ENCODE results near the gene SMR3B. TPM values are rescaled to one million over a fixed set of nuclear protein-coding genes. Genes with fewer than 3 reads are reported as not detected.

The SMR3B gene
- total RNA-seq, 2 donors from 2014 or later, result not detected

DNA sequence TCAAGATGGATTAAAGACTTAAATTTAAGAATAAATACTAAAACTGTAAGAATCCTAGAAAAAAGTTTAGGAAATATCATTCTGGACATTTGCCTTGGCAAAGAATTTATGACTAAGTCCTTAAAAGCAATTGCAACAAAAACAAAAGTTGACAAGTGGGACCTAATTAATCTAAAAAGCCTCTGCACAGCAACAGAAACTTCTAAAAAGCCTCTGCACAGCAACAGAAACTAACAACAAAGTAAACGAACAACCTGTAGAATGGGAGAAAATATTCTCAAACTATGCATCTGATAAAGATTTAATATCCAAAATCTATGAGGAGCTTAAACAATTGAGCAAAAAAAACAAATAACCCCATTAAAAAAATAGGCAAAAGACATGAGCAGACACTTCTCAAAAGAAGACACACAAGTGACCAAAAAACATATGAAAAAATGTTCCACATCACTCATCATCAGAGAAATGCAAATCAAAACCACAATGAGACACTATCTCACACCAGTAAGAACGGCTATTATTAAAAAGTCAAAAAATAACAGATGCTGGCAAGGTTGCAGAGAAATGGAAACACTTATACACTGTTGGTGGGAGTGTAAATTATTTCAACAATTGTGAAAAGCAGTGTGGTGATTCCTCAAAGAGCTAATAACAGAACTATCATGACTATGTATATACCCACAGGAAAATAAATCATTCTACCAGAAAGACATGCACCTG lies 9.3 kb downstream of the SMR3B start:
- H3K27ac Mint-ChIP-seq, result no peak overlapping the region
- DNase-seq (no peak), ATAC-seq (replicated peaks in 1 of 2) (no peak)
- no peaks in the 10 kb centered on the region for H3K27me3 Mint-ChIP-seq (ENCODE audit: low read depth)
- no peak overlapping the region for H3K4me3 Mint-ChIP-seq
- H3K36me3 Mint-ChIP-seq (ENCODE audit: insufficient read depth in 2 of 2), result no peaks in the 10 kb centered on the region
- H3K4me1 Mint-ChIP-seq (ENCODE audit: low read depth), result no peaks in the 10 kb centered on the region
- no peaks in the 10 kb centered on the region for H3K9me3 Mint-ChIP-seq

DNA sequence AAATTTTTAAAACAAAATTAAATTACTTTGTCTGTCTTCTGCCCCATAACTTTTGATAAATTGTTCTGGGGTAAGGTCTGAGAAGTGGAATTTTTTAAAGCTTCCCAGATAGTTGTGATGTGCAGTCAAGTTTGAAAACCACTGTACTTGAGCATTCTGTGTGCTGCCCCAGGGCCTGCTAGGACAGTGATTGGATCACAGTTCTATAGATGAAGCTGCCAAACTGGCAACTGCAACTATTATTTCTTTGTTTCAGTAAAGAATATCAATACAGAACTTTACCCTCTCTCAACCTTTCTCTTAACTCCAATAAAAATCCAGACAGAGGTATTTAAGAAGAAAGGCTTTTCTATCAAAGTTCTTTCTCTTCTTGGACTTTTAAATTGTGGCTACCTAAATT lies 14.6 kb downstream of the SMR3B start, which contains the start of gene OPRPN:
Gene OPRPN (plus strand): TSS at position 361 of the 400 bp plus-strand sequence. CDS start 1,346 bp downstream, outside the sequence.
- no peak within 1 kb of the TSS for H3K27ac Mint-ChIP-seq

DNA sequence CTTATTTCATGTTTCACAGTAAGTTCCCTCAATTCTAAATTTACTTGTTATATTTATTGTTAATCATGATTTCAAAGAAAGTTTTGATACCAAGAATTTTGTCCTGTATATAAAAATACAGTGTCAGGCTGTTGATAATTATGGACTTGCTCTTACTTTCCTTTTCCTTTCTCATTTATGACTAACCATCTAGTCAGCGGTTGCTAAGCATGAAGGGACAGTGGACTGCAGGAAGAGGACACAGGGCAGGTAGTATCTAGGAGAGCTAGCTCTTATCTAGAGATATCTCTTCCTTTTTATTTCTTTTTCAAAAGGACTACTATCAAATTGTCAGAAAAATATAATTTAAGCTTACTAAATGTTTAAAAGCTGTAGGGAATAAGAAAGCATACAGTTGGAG lies 16.4 kb downstream of the SMR3B start:
- Mint-ChIP-seq H3K36me3 (ENCODE audit: insufficient read depth in 2 of 2) (no peaks in the 10 kb centered on the region), H3K9me3 (peaks cover 0 to 2% of the 10 kb centered on the region in 2 donors)

More for the DNA sequence above, 14.6 kb downstream of the SMR3B start, which contains the start of gene OPRPN:
- Mint-ChIP-seq H3K4me3 (no peak within 1 kb of the TSS), H3K4me1 (ENCODE audit: low read depth) (no peaks in the 10 kb centered on the region), H3K9me3 (peaks cover 0 to under 1% of the 10 kb centered on the region in 2 donors), H3K27me3 (ENCODE audit: low read depth) (no peaks in the 10 kb centered on the region), H3K36me3 (ENCODE audit: insufficient read depth in 2 of 2) (no peaks in the 10 kb centered on the region)
- no peak for ATAC-seq (replicated peaks in 1 of 2)
- no peak for DNase-seq

DNA sequence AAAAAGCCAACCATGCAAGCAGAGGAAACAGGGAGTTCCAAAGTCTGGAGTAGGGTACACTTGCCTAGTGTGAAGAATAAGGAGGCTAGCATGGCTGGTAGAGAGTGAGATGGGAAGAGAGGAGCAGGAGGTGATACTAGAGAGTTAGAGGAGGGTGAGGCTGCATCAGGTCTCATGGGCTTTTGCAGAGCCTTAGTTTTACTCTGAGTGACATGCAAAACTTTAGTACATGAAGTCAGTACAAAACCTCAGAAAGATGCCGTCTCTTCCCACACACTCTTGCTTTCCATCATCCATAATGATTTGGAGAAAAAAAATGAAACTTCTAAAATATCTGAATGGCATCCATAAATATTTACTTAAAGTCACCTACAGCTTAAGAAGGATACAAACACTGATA lies 19.8 kb downstream of the SMR3B start:
- H3K27ac Mint-ChIP-seq, result no peak overlapping the region
- H3K4me3 Mint-ChIP-seq, result no peak overlapping the region
- no peaks in the 10 kb centered on the region for H3K27me3 Mint-ChIP-seq (ENCODE audit: low read depth)
- ATAC-seq (replicated peaks in 1 of 2) (no peak), DNase-seq (no peak)
- H3K9me3 Mint-ChIP-seq, result peaks cover 0 to 2% of the 10 kb centered on the region in 2 donors
- no peaks in the 10 kb centered on the region for H3K36me3 Mint-ChIP-seq (ENCODE audit: insufficient read depth in 2 of 2)
- H3K4me1 Mint-ChIP-seq (ENCODE audit: low read depth), result no peaks in the 10 kb centered on the region

More for the DNA sequence above, 16.4 kb downstream of the SMR3B start:
- Mint-ChIP-seq H3K4me1 (ENCODE audit: low read depth) (no peaks in the 10 kb centered on the region), H3K27me3 (ENCODE audit: low read depth) (no peaks in the 10 kb centered on the region), H3K4me3 (no peak overlapping the region), H3K27ac (no peak overlapping the region)
- DNase-seq, result no peak
- ATAC-seq (replicated peaks in 1 of 2), result no peak

DNA sequence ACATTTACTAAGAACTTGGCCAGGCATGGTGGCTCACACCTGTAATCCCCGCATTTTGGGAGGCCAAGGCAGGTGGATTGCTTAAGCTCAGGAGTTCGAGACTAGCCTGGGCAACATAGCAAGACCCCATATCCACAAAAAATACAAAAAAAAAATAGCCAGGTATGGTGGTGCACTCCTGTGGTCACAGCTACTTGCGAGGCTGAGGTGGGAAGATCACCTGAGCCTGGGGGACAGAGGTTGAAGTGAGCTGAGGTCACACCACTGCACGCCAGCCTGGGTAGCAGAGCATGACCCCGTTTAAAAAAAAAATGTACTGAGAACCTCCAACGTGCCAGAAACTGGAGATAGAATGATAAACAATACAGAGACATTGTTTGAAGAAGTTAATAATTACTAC lies 22.8 kb downstream of the SMR3B start:
- H3K36me3 Mint-ChIP-seq (ENCODE audit: insufficient read depth in 2 of 2), result no peaks in the 10 kb centered on the region
- no peaks in the 10 kb centered on the region for H3K4me1 Mint-ChIP-seq (ENCODE audit: low read depth)
- H3K9me3 Mint-ChIP-seq, result peaks cover 3 to 7% of the 10 kb centered on the region in 2 donors
- no peaks in the 10 kb centered on the region for H3K27me3 Mint-ChIP-seq (ENCODE audit: low read depth)
- DNase-seq (no peak), ATAC-seq (replicated peaks in 1 of 2) (no peak)
- H3K27ac Mint-ChIP-seq, result no peak overlapping the region
- H3K4me3 Mint-ChIP-seq, result no peak overlapping the region

DNA sequence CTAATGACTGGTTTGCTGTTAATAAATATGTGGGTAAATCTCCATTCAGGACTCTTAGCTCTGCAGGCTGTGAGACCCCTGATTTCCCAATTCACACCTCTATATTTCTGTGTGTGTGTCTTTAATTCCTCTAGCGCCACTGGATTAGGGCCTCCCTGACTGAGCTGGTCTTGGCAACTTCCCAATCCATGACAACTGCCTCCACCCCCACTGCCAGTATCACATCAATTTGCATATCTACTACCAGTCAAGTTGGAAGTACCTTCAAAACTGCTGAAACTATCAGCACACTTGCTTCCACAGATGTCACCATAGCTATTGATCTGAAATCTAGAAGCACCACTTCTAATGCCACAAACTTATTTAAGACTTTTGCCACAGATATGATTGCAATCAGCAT lies 42.4 kb downstream of the SMR3B start:
- Mint-ChIP-seq H3K27ac (no peak overlapping the region), H3K36me3 (ENCODE audit: insufficient read depth in 2 of 2) (no peaks in the 10 kb centered on the region), H3K27me3 (ENCODE audit: low read depth) (no peaks in the 10 kb centered on the region), H3K9me3 (peaks cover 6 to 9% of the 10 kb centered on the region in 2 donors), H3K4me1 (ENCODE audit: low read depth) (no peaks in the 10 kb centered on the region), H3K4me3 (no peak overlapping the region)
- ATAC-seq (replicated peaks in 1 of 2) (no peak), DNase-seq (no peak)

DNA sequence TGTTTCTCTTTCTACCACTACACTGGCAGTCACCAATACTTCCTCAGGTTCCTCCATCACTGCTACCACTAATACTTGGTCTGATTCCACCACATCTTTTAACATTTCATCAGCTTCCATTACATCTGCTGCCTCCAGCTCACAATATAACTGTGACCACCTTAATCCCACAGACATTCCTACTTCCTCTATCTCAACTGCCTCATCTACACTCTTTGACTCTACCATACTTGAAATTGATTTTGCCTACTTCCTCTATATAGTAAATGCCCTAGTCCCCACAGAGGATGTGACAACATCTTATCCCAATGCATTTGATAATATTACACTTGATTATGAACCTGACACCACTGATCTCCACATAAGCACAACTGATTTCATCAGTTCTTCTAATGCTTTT lies 43.9 kb downstream of the SMR3B start:
- no peak for ATAC-seq (replicated peaks in 1 of 2)
- H3K4me3 Mint-ChIP-seq, result no peak overlapping the region
- H3K36me3 Mint-ChIP-seq (ENCODE audit: insufficient read depth in 2 of 2), result no peaks in the 10 kb centered on the region
- DNase-seq, result no peak
- H3K27me3 Mint-ChIP-seq (ENCODE audit: low read depth), result no peaks in the 10 kb centered on the region
- peaks cover 6 to 7% of the 10 kb centered on the region in 2 donors for H3K9me3 Mint-ChIP-seq
- H3K4me1 Mint-ChIP-seq (ENCODE audit: low read depth), result no peaks in the 10 kb centered on the region
- no peak overlapping the region for H3K27ac Mint-ChIP-seq

DNA sequence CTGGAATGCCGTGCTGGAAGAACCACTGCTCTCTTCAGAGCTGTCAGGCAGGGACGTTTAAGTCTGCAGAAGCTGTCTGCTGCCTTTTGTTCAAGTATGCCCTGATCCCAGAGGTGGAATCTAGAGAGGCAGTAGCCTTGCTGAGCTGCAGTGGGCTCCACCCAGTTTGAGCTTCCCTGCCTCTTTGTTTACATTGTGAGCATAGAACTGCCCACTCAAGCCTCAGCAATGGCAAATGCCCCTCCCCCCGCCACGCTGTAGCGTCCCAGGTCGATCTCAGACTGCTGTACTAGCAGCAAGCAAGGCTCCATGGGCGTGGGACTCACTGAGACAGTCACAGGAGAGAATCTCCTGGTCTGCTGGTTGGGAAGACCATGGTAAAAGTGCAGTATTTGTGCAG lies 54.3 kb downstream of the SMR3B start:
- Mint-ChIP-seq H3K27me3 (ENCODE audit: low read depth) (no peaks in the 10 kb centered on the region), H3K4me1 (ENCODE audit: low read depth) (no peaks in the 10 kb centered on the region), H3K4me3 (no peak overlapping the region), H3K27ac (no peak overlapping the region), H3K36me3 (ENCODE audit: insufficient read depth in 2 of 2) (no peaks in the 10 kb centered on the region), H3K9me3 (peaks cover 0 to 2% of the 10 kb centered on the region in 2 donors)
- DNase-seq, result no peak
- no peak for ATAC-seq (replicated peaks in 1 of 2)

Other genes starting within 250 kb of the SMR3B start
- gene PRR27, start 228.9 kb upstream of the SMR3B start, total RNA-seq, result not detected
- gene ODAM, start 187.4 kb upstream of the SMR3B start, total RNA-seq, result not detected
- gene FDCSP, start 157.0 kb upstream of the SMR3B start, total RNA-seq, result not detected
- not detected for gene CSN3, start 140.5 kb upstream of the SMR3B start, total RNA-seq
- not detected for gene CABS1, start 48.1 kb upstream of the SMR3B start, total RNA-seq
- not detected for gene SMR3A, start 22.4 kb upstream of the SMR3B start, total RNA-seq
- gene OPRPN, start 14.8 kb downstream of the SMR3B start, total RNA-seq, result not detected
- not detected for gene MUC7, start 89.1 kb downstream of the SMR3B start, total RNA-seq
- not detected for gene AMTN, start 135.4 kb downstream of the SMR3B start, total RNA-seq
- gene AMBN, start 209.1 kb downstream of the SMR3B start, total RNA-seq, result not detected
- not detected for gene ENAM, start 245.6 kb downstream of the SMR3B start, total RNA-seq